Upper lobe of right lung (tissue), 1 donor: Measurements from ENCODE around the gene FSD1L. TPM values are rescaled to one million over a fixed set of nuclear protein-coding genes. Genes with fewer than 3 reads are reported as not detected.

Source experiments
- ATAC-seq: fragments of 200-7000 bp; cut with Tn5 transposase; one replicate; pipeline ENCODE4 v1.9.1; 2020; ENCODE audit warnings: mild to moderate bottlenecking, moderate library complexity
- DNase-seq: peaks from one replicate; pipeline ENCODE4 v3.0.0-alpha.2; 2020
- H3K27ac ChIP-seq: fragments of 200-600 bp; one replicate; pipeline ENCODE4 v1.8.0; 2022
- H3K27me3 ChIP-seq: fragments of 200-600 bp; one replicate; pipeline ENCODE4 v1.8.0; 2022; ENCODE audit warnings: mild to moderate bottlenecking
- H3K36me3 ChIP-seq: fragments of 200-600 bp; one replicate; pipeline ENCODE4 v1.8.0; 2022
- H3K4me1 ChIP-seq: fragments of 200-600 bp; one replicate; pipeline ENCODE4 v1.8.0; 2022
- H3K4me3 ChIP-seq: fragments of 200-600 bp; one replicate; pipeline ENCODE4 v1.8.0; 2022; ENCODE audit warnings: mild to moderate bottlenecking
- H3K9me3 ChIP-seq: fragments of 200-600 bp; one replicate; pipeline ENCODE4 v1.8.0; 2022
- intact Hi-C: fragments of 100-400 bp; cut with DNase I; formaldehyde crosslinking; loops from one replicate; pipeline ENCODE4 v1.11.0; 2022
- total RNA-seq: library from RNA; stranded (reverse); fragmentation: NEBNext Ultra II Directional; extraction: Animal tissue kit (Norgen Biotek cat#: 25700); gene quantifications from one replicate; pipeline ENCODE4 v1.2.1, GENCODE V29; 2021
- TF ChIP-seq, protein P1 (sequence below): fragments of 200-600 bp; IDR thresholded peaks from one replicate; pipeline ENCODE4 v1.8.0; 2022; ENCODE audit warnings: antibody characterized with exemption
- donor health status: DM: no; HTN: yes; CAD: no; lungs with severe emphysema.

The FSD1L gene
- total RNA-seq, 1 donor from 2014 or later = 4.5 TPM

- peaks cover 5% of the 10 kb centered on the region for H3K4me1 ChIP-seq
- no peak overlapping the region for H3K27ac ChIP-seq
- intact Hi-C loops = no loop called here
- ATAC-seq (no peak), DNase-seq (no peak)
- no peaks in the 10 kb centered on the region for H3K9me3 ChIP-seq
- no peak overlapping the region for H3K4me3 ChIP-seq
- no peaks in the 10 kb centered on the region for H3K27me3 ChIP-seq
- no peaks in the 10 kb centered on the region for H3K36me3 ChIP-seq
- TF ChIP-seq, protein P1, sequence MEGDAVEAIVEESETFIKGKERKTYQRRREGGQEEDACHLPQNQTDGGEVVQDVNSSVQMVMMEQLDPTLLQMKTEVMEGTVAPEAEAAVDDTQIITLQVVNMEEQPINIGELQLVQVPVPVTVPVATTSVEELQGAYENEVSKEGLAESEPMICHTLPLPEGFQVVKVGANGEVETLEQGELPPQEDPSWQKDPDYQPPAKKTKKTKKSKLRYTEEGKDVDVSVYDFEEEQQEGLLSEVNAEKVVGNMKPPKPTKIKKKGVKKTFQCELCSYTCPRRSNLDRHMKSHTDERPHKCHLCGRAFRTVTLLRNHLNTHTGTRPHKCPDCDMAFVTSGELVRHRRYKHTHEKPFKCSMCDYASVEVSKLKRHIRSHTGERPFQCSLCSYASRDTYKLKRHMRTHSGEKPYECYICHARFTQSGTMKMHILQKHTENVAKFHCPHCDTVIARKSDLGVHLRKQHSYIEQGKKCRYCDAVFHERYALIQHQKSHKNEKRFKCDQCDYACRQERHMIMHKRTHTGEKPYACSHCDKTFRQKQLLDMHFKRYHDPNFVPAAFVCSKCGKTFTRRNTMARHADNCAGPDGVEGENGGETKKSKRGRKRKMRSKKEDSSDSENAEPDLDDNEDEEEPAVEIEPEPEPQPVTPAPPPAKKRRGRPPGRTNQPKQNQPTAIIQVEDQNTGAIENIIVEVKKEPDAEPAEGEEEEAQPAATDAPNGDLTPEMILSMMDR = no peak
Measured at GRCh38 chr9:105437704-105438103, 10.1 kb upstream of the FSD1L start.

DNA sequence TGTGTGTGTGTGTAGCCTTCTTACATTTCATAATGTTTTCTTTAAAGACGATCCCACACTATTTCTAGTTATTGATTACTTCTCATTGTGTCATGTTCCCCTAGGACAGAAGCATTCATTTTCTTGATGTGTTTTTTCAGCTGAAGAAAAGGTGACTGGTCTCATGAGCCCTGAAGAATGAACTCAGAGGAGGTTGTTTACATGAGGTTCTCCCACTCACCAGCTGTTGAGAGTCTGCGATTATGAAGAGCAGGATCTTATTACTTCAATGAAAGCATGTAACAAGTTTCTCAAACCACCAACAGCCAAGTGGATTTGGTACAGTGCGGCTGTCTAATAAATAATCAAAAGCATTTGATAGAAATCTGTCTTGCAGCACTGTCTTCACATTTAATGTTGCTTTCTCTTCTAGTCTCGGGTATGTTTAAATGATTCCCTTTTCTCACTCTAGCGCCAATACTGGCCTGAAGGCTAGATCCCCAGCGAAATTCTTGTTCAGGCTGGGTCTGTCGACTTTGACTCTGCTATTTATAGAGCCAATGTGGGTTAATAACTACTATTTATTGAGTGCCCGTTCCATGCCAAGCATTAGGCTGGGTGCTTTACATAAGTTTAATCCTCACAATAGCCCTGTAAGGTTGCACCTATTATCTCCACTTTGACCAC, 9.6 kb upstream of the FSD1L start:
- H3K4me3 ChIP-seq = no peak overlapping the region
- TF ChIP-seq, protein P1 = no peak
- no peaks in the 10 kb centered on the region for H3K27me3 ChIP-seq
- ATAC-seq (no peak), DNase-seq (no peak)
- H3K36me3 ChIP-seq = no peaks in the 10 kb centered on the region
- H3K27ac ChIP-seq = no peak overlapping the region
- no peaks in the 10 kb centered on the region for H3K9me3 ChIP-seq
- peaks cover 5% of the 10 kb centered on the region for H3K4me1 ChIP-seq
- intact Hi-C loops = no loop called here

DNA sequence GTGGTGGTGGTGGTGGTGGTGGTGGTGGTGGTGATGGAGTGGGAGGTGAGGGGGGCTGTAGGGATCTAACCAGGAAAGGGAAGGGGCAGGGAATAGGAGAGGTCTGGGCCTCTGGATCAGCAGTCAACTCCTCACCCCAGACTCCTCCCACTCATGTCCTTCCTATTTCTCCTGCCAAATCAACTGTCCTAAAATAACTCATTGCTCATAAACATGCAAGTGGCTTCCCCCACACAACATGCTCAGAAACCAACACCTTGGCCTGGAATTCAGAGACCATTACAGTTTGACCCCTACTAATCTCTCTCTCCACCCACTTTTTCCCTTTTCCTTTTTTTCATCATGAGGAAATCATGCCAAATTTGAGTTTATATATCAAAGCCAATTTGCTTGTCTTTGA, 8.4 kb upstream of the FSD1L start:
- no peak overlapping the region for H3K4me3 ChIP-seq
- ATAC-seq = no peak
- H3K4me1 ChIP-seq = peaks cover 5% of the 10 kb centered on the region
- no peaks in the 10 kb centered on the region for H3K9me3 ChIP-seq
- no peaks in the 10 kb centered on the region for H3K36me3 ChIP-seq
- intact Hi-C loops = no loop called here
- DNase-seq = no peak
- H3K27ac ChIP-seq = no peak overlapping the region
- no peaks in the 10 kb centered on the region for H3K27me3 ChIP-seq
- TF ChIP-seq, protein P1 = no peak

DNA sequence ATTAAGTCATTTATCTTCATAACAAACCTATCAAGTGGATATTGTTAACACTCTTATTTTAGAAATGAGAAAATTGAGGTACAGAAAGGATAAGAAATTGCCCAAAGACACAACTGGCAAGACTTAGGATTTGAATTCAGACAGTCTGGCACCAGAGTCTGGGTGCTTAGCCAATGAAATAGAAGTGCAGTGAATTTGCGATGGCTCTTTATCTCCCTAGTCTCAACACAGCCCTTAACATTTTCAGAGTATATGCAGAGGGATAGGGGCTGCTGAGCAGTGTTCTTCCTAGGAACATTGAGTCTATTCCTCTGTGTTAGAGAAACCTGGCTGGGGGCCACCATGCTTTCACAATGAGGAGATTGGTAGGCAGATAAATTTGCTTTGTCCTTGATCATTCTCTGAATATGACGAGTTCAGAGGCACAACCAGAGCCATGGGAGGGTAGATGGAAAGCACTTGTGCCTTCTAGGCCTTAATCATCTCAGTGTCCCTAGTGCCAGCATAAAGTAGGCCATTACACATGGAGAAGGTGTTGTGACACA, 6.1 kb upstream of the FSD1L start:
- Histone ChIP-seq H3K36me3 (no peaks in the 10 kb centered on the region), H3K27ac (no peak overlapping the region), H3K4me3 (no peak overlapping the region), H3K27me3 (no peaks in the 10 kb centered on the region), H3K4me1 (peaks cover 5% of the 10 kb centered on the region), H3K9me3 (no peaks in the 10 kb centered on the region)
- DNase-seq = no peak
- TF ChIP-seq, protein P1 = no peak
- intact Hi-C loops = no loop called here
- ATAC-seq = no peak

DNA sequence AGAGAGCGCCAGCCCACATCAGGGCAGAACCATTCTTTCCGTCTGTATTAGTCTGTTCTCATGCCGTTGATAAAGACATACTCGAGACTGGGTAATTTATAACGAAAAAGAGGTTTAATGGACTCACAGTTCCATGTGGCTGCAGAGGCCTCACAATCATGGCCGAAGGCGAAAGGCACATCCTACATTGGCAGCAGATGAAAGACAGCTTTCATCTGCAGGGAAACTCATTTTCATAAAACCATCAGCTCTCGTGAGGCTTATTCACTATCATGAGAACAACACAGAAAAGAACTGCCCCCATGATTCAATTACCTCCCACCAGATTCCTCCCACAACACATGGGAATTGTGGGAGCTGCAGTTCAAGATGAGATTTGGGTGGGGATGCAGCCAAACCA, 4.7 kb upstream of the FSD1L start:
- intact Hi-C loops = no loop called here
- Histone ChIP-seq H3K9me3 (no peaks in the 10 kb centered on the region), H3K36me3 (no peaks in the 10 kb centered on the region), H3K27me3 (no peaks in the 10 kb centered on the region), H3K27ac (no peak overlapping the region), H3K4me3 (no peak overlapping the region), H3K4me1 (peaks cover 4% of the 10 kb centered on the region)
- TF ChIP-seq, protein P1 = no peak
- DNase-seq (no peak), ATAC-seq (no peak)

DNA sequence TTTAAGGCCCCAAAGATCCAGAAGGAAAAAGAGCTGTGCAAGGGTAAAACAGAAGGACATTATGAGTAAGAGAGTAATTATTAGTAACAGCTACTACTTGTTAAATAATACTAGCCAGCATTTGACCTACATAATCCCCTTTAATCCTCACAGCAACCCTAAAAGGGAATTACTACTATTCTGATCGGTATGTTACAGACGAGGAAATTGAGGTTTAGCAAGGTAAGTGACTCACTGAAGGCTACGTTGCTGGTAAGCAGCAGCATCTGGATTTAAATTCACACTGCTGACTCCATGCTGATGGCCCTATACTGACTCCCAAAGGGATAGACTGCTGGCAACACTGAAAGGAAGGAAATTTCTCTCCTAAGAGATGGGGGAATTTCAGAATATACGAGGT, 3.7 kb upstream of the FSD1L start:
- intact Hi-C loops = no loop called here

More for the DNA sequence above, 3.7 kb upstream of the FSD1L start:
- Histone ChIP-seq H3K4me3 (no peak overlapping the region), H3K36me3 (no peaks in the 10 kb centered on the region), H3K4me1 (peaks cover 8% of the 10 kb centered on the region), H3K27me3 (no peaks in the 10 kb centered on the region), H3K27ac (no peak overlapping the region), H3K9me3 (no peaks in the 10 kb centered on the region)
- no peak for DNase-seq
- TF ChIP-seq, protein P1 = no peak
- no peak for ATAC-seq
